ENCODE results near the gene SEMA6A.

GRCh38 chr5:116502616-116503015 is 72.0 kb downstream of the SEMA6A start:
- TF ChIP-seq CTCF (IDR thresholded peaks at IDR 0.05) (no peak), RAD21 (IDR thresholded peaks at IDR 0.05; ENCODE audit: low read length) (no peak; the same call in 1 of the 2 replicates), EP300 (IDR thresholded peaks at IDR 0.05; ENCODE audit: borderline replicate concordance in 1 of 2, low read depth in 1 of 2, low read length in 1 of 2) (0 out of 4 replicates have a peak, but pooled peaks of 1 of the 2 experiments have one; percentile 8), RCOR1 (IDR thresholded peaks at IDR 0.05; ENCODE audit: low read length) (no peak), CHD2 (IDR thresholded peaks at IDR 0.05; ENCODE audit: low read length, partially characterized antibody) (no peak), NFIC (IDR thresholded peaks at IDR 0.05; ENCODE audit: borderline replicate concordance) (peak; percentile 84), SMC3 (IDR thresholded peaks at IDR 0.05; ENCODE audit: low read depth, low read length) (no peak), YY1 (IDR thresholded peaks at IDR 0.05; ENCODE audit: low read depth) (no peak), REST (IDR thresholded peaks at IDR 0.05; ENCODE audit: low read depth, low read length) (no peak; the same call in none of the 2 replicates), ZBTB33 (IDR thresholded peaks at IDR 0.05; ENCODE audit: borderline replicate concordance, low read depth) (no peak)
